Heart right ventricle (tissue), 16 donors: Measurements from ENCODE around the gene MED13. TPM values are rescaled to one million over a fixed set of nuclear protein-coding genes. Genes with fewer than 3 reads are reported as not detected.
"Not testable (repeated sequence)": the region's sequence is repeated elsewhere in the genome, so short reads cannot be mapped to it uniquely, and the experiment has no call there.

ENCODE experiments used
- ATAC-seq, 8 donors: fragments of 200-7000 bp; cut with Tn5 transposase; one replicate each; pipeline ENCODE4 v1.9.1; 2020; ENCODE audit warnings: mild to moderate bottlenecking in 8 of 8, moderate library complexity in 8 of 8, moderate number of reproducible peaks in 1 of 8
- DNase-seq, 2 donors: peaks; one replicate each; pipeline ENCODE4 v3.0.0-alpha.2; 2020
- H3K27ac ChIP-seq, 10 donors: fragments of 200-600 bp; sonication (generic) in 2 of 10; one replicate each; pipeline versions ENCODE4 v1.5.0 to v1.8.0; 2020 to 2022; ENCODE audit warnings: mild to moderate bottlenecking in 3 of 10
- H3K27me3 ChIP-seq, 7 donors: fragments of 200-600 bp; one replicate each; pipeline ENCODE4 v1.8.0; 2021 to 2022; ENCODE audit warnings: mild to moderate bottlenecking in 2 of 7
- H3K36me3 ChIP-seq, 9 donors: fragments of 200-600 bp; sonication (generic) in 1 of 9; one replicate each; pipeline versions ENCODE4 v1.5.0 to v1.8.0; 2020 to 2022; ENCODE audit warnings: mild to moderate bottlenecking in 2 of 9
- H3K4me1 ChIP-seq, 9 donors: fragments of 200-600 bp; sonication (generic) in 1 of 9; one replicate each; pipeline versions ENCODE4 v1.5.0 to v1.8.0; 2020 to 2022; ENCODE audit warnings: mild to moderate bottlenecking in 4 of 9
- H3K4me3 ChIP-seq, 10 donors: fragments of 200-600 bp; sonication (generic) in 2 of 10; one replicate each; pipeline versions ENCODE4 v1.5.0 to v1.8.0; 2020 to 2022; ENCODE audit warnings: mild to moderate bottlenecking in 7 of 10, moderate library complexity in 2 of 10
- H3K9me3 ChIP-seq, 11 donors: fragments of 200-600 bp in 10 of 11; sonication (generic) in 2 of 11; one replicate each; pipeline versions ENCODE4 v1.5.0 to v1.8.0; 2013 to 2022; ENCODE audit warnings: mild to moderate bottlenecking in 2 of 11, control low read depth in 1 of 11, moderate library complexity in 1 of 11
- WGBS, 2 donors: extraction: QIAGEN DNeasy Blood & Tissue Kit; methylation state at CpG; one replicate each; pipeline ENCODE4 v1.1.7; 2013; ENCODE audit warnings: inconsistent platforms in 1 of 2; 5-methylcytosine and 5-hydroxymethylcytosine counted together
- intact Hi-C, 10 donors: fragments of 100-400 bp; cut with DNase I; formaldehyde crosslinking; loops; one replicate each; pipeline versions ENCODE4 v1.11.1 to v1.14.2; 2022
- polyA plus RNA-seq, 2 donors: library from polyadenylated mRNA; stranded (reverse); fragments of 200-250 nt; gene quantifications; one replicate each; pipeline ENCODE4 v1.2.3, GENCODE V29; 2013
- total RNA-seq, 10 donors: library from RNA; stranded (reverse); fragmentation: NEBNext Ultra II Directional in 3 of 10; extraction: Animal tissue kit (Norgen Biotek cat#: 25700) in 3 of 10; gene quantifications; one replicate each; pipeline versions ENCODE4 v1.2.1 to v1.2.4, GENCODE V29; 2021 to 2023
- TF ChIP-seq, protein P1 (sequence below), 9 donors: fragments of 200-600 bp; sonication (generic) in 2 of 9; IDR thresholded peaks; one replicate each; pipeline versions ENCODE4 v1.5.0 to v1.8.0; 2021 to 2022; ENCODE audit warnings: antibody characterized with exemption in 9 of 9, mild to moderate bottlenecking in 5 of 9, moderate library complexity in 1 of 9
- donor health status: Arrhythmogenic right ventricular cardiomyopathy.
- donor health status: ischemic (EF 13 %, LVEDD 7.1; RV severe dilation, severe dysfunction).
- donor health status: healthy with polysubstance abuse.
- donor health status: DM: no; HTN: yes; CAD: no.
- donor health status: DM: no; HTN: no; CAD: no.
- donor health status: ischemic (EF 25% LVEDD 6.9; RV normal size, moderate dysfunction).
- donor health status: ischemic (EF 25% LVEDD 5.7; RV mildly dilated, moderate dysfunction).
- donor health status: healthy.
- donor health status: DM: yes; HTN: yes; CAD: no.
- donor health status: Ischemic cardiomyopathy.
- donor health status: ischemic (EF 35%, LVEDD 5.7; RV mildly dilated, moderate dysfunction).
- donor health status: nonischemic (EF 11% LVEDD 7.7; RV severe dilation, severe dysfunction).
- donor health status: DM: yes; HTN: yes; CAD: no.
- donor health status: PGD.
- donor health status: ischemic (EF 29% LVEDD 5.4; RV normal size, mild dysfunction).
- donor health status: nonischemic (EF 23%, LVEDD 6.1; RV moderate dilation, normal function).

Gene MED13
- total and polyA plus RNA-seq, 12 donors = 4.1 to 51.6 (median 35.7) TPM

DNA sequence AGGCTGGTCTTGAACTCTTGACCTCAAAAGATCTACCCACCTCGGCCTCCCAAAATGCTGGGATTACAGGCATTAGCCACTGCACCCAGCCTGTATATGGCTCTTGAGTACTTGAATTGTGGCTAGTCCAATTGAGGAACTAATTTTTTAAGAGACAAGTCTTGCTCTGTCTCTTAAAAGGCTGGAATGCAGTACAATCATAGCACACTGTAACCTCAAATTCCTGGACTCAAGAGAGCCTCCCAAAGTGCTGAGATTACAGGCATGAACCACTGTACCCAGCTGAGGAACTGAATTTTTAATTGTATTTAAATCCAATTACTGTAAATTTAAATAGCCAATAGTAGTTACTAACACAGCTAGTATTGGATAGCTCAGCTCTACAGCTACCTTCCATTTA lies 50.6 kb downstream of the MED13 start:
- no peak for ATAC-seq
- Histone ChIP-seq H3K27me3 (no peaks in the 10 kb centered on the region), H3K4me1 (peaks cover 0 to 13% (median 0%) of the 10 kb centered on the region in 9 donors), H3K36me3 (peaks cover 0 to 95% (median 21%) of the 10 kb centered on the region in 9 donors), H3K9me3 (peaks cover 0 to 7% (median 0%) of the 10 kb centered on the region in 11 donors), H3K4me3 (no peak overlapping the region), H3K27ac (no peak overlapping the region)
- WGBS, 2 donors = 93 to 98% methylated on average over 1 of the region's 1 CpG
- no peak for DNase-seq
- TF ChIP-seq, protein P1, sequence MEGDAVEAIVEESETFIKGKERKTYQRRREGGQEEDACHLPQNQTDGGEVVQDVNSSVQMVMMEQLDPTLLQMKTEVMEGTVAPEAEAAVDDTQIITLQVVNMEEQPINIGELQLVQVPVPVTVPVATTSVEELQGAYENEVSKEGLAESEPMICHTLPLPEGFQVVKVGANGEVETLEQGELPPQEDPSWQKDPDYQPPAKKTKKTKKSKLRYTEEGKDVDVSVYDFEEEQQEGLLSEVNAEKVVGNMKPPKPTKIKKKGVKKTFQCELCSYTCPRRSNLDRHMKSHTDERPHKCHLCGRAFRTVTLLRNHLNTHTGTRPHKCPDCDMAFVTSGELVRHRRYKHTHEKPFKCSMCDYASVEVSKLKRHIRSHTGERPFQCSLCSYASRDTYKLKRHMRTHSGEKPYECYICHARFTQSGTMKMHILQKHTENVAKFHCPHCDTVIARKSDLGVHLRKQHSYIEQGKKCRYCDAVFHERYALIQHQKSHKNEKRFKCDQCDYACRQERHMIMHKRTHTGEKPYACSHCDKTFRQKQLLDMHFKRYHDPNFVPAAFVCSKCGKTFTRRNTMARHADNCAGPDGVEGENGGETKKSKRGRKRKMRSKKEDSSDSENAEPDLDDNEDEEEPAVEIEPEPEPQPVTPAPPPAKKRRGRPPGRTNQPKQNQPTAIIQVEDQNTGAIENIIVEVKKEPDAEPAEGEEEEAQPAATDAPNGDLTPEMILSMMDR (IDR thresholded peaks at IDR 0.05) = no peak
- intact Hi-C loops = no loop called here

GRCh38 chr17:62009220-62009619 lies 55.9 kb downstream of the MED13 start:
- TF ChIP-seq, protein P1 (IDR thresholded peaks at IDR 0.05) = no peak
- intact Hi-C loops = loop anchor here in 1 of 10 donors (10.0 kb wide), 1 partner anchor 56 kb away; the partner anchor contains the start of gene MED13
- no peaks in the 10 kb centered on the region for H3K27me3 ChIP-seq
- DNase-seq (no peak), ATAC-seq (no peak)
- H3K4me3 ChIP-seq = no peak overlapping the region
- 88 to 91% methylated on average over 1 of the region's 1 CpG for WGBS, 2 donors
- peaks cover 0 to 8% (median 0%) of the 10 kb centered on the region in 9 donors for H3K4me1 ChIP-seq
- H3K36me3 ChIP-seq = peaks cover 0 to 100% (median 24%) of the 10 kb centered on the region in 9 donors
- no peaks in the 10 kb centered on the region for H3K9me3 ChIP-seq
- no peak overlapping the region for H3K27ac ChIP-seq

DNA sequence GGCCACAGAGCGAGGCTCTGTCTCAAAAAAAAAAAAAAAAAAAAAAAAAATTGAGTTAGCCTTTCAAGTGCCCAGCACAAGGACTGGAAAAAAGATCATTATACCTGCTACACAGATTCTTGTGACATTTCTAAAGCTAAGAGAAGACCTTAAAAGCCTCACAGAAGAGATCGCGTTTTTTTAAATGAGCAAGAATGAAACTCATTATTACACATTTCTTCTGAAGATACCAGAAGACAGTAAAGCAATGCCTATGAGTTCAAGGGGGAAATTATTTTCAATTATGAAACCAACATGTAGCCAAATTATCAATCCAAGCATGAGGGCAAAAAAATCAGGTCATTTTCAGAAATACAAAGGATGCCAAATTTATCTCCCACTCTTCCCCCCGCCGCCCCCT lies 56.8 kb downstream of the MED13 start:
- no peaks in the 10 kb centered on the region for H3K9me3 ChIP-seq
- 90 to 95% methylated on average over 5 of the region's 5 CpGs for WGBS, 2 donors
- DNase-seq (no peak), ATAC-seq (no peak)
- H3K4me1 ChIP-seq = peaks cover 0 to 9% (median 0%) of the 10 kb centered on the region in 9 donors
- no peak overlapping the region for H3K4me3 ChIP-seq
- H3K27me3 ChIP-seq = no peaks in the 10 kb centered on the region
- peaks cover 0 to 100% (median 21%) of the 10 kb centered on the region in 9 donors for H3K36me3 ChIP-seq
- TF ChIP-seq, protein P1 (IDR thresholded peaks at IDR 0.05) = no peak
- intact Hi-C loops = loop anchor here in 1 of 10 donors (10.0 kb wide), 1 partner anchor 57 kb away; the partner anchor contains the start of gene MED13
- H3K27ac ChIP-seq = no peak overlapping the region

GRCh38 chr17:62004388-62004787 lies 60.7 kb downstream of the MED13 start:
- H3K36me3 ChIP-seq = peaks cover 0 to 94% (median 1%) of the 10 kb centered on the region in 9 donors
- no peaks in the 10 kb centered on the region for H3K9me3 ChIP-seq
- DNase-seq = no peak
- ATAC-seq = no peak
- peaks cover 0 to 16% (median 0%) of the 10 kb centered on the region in 9 donors for H3K4me1 ChIP-seq
- no peak overlapping the region for H3K27ac ChIP-seq
- TF ChIP-seq, protein P1 (IDR thresholded peaks at IDR 0.05) = no peak
- H3K4me3 ChIP-seq = no peak overlapping the region
- H3K27me3 ChIP-seq = no peaks in the 10 kb centered on the region
- intact Hi-C loops = loop anchor here in 1 of 10 donors (10.0 kb wide), 1 partner anchor 60 kb away; the partner anchor contains the start of gene MED13

GRCh38 chr17:62003141-62003540 lies 61.9 kb downstream of the MED13 start:
- H3K27ac ChIP-seq, ATAC-seq, H3K4me3 ChIP-seq, DNase-seq, H3K9me3 ChIP-seq, H3K27me3 ChIP-seq: not testable (repeated sequence)
- peaks cover 0 to 82% (median 0%) of the 10 kb centered on the region in 9 donors for H3K36me3 ChIP-seq
- WGBS, 2 donors = 99% methylated on average over 3 of the region's 3 CpGs
- intact Hi-C loops = loop anchor here in 1 of 10 donors (10.0 kb wide), 1 partner anchor 62 kb away; the partner anchor contains the start of gene MED13
- H3K4me1 ChIP-seq = peaks cover 0 to 27% (median 7%) of the 10 kb centered on the region in 9 donors
